ENCODE measurements around the gene ASAP2.

Gene ASAP2

GRCh38 chr2:9291331-9291730, 84.7 kb downstream of the ASAP2 start:
- in situ Hi-C loops (cut with HindIII; ENCODE audit: low sequenced_read_pairs) = loop anchor here (5.0 kb wide), 1 partner anchor 84 kb away; the partner anchor contains the start of gene ASAP2

- in situ Hi-C loops (cut with HindIII; ENCODE audit: low sequenced_read_pairs) = loop anchor here (5.0 kb wide), 1 partner anchor 85 kb away; the partner anchor contains the start of gene ASAP2
Observed at GRCh38 chr2:9291866-9292265, 85.3 kb downstream of the ASAP2 start.

GRCh38 chr2:9292426-9292825, 85.8 kb downstream of the ASAP2 start:
- in situ Hi-C loops (cut with HindIII; ENCODE audit: low sequenced_read_pairs) = loop anchor here (5.0 kb wide), 1 partner anchor 85 kb away; the partner anchor contains the start of gene ASAP2

GRCh38 chr2:9294764-9295163, 88.2 kb downstream of the ASAP2 start:
- in situ Hi-C loops (cut with HindIII; ENCODE audit: low sequenced_read_pairs) = loop anchor here (5.0 kb wide), 1 partner anchor 87 kb away; the partner anchor contains the start of gene ASAP2

- in situ Hi-C loops (cut with HindIII; ENCODE audit: low sequenced_read_pairs) = no loop called here
Observed at GRCh38 chr2:9296559-9296958, 89.9 kb downstream of the ASAP2 start.

- in situ Hi-C loops (cut with HindIII; ENCODE audit: low sequenced_read_pairs) = no loop called here
Observed at GRCh38 chr2:9297156-9297555, 90.5 kb downstream of the ASAP2 start.

GRCh38 chr2:9297807-9298206, 91.2 kb downstream of the ASAP2 start:
- in situ Hi-C loops (cut with HindIII; ENCODE audit: low sequenced_read_pairs) = no loop called here

GRCh38 chr2:9298583-9298982, 92.0 kb downstream of the ASAP2 start:
- in situ Hi-C loops (cut with HindIII; ENCODE audit: low sequenced_read_pairs) = no loop called here

GRCh38 chr2:9299161-9300100, 92.8 kb downstream of the ASAP2 start:
- in situ Hi-C loops (cut with HindIII; ENCODE audit: low sequenced_read_pairs) = no loop called here

GRCh38 chr2:9300214-9300613, 93.6 kb downstream of the ASAP2 start:
- in situ Hi-C loops (cut with HindIII; ENCODE audit: low sequenced_read_pairs) = no loop called here

GRCh38 chr2:9300829-9301453, 94.3 kb downstream of the ASAP2 start:
- in situ Hi-C loops (cut with HindIII; ENCODE audit: low sequenced_read_pairs) = no loop called here

GRCh38 chr2:9302755-9303154, 96.1 kb downstream of the ASAP2 start:
- in situ Hi-C loops (cut with HindIII; ENCODE audit: low sequenced_read_pairs) = no loop called here

GRCh38 chr2:9303528-9304225, 97.1 kb downstream of the ASAP2 start:
- in situ Hi-C loops (cut with HindIII; ENCODE audit: low sequenced_read_pairs) = no loop called here

- in situ Hi-C loops (cut with HindIII; ENCODE audit: low sequenced_read_pairs) = no loop called here
Observed at GRCh38 chr2:9306911-9307310, 100.3 kb downstream of the ASAP2 start.

GRCh38 chr2:9307535-9307934, 100.9 kb downstream of the ASAP2 start:
- in situ Hi-C loops (cut with HindIII; ENCODE audit: low sequenced_read_pairs) = no loop called here

- in situ Hi-C loops (cut with HindIII; ENCODE audit: low sequenced_read_pairs) = no loop called here
Observed at GRCh38 chr2:9308186-9308955, 101.8 kb downstream of the ASAP2 start.

- in situ Hi-C loops (cut with HindIII; ENCODE audit: low sequenced_read_pairs) = no loop called here
Observed at GRCh38 chr2:9309147-9309546, 102.5 kb downstream of the ASAP2 start.

GRCh38 chr2:9310377-9310776, 103.8 kb downstream of the ASAP2 start:
- in situ Hi-C loops (cut with HindIII; ENCODE audit: low sequenced_read_pairs) = no loop called here

GRCh38 chr2:9310798-9311197, 104.2 kb downstream of the ASAP2 start:
- in situ Hi-C loops (cut with HindIII; ENCODE audit: low sequenced_read_pairs) = no loop called here

- in situ Hi-C loops (cut with HindIII; ENCODE audit: low sequenced_read_pairs) = no loop called here
Observed at GRCh38 chr2:9311488-9311887, 104.9 kb downstream of the ASAP2 start.

GRCh38 chr2:9312591-9312990, 106.0 kb downstream of the ASAP2 start:
- in situ Hi-C loops (cut with HindIII; ENCODE audit: low sequenced_read_pairs) = no loop called here
